B cell (primary cell): ENCODE measurements around the gene CERS6.

Source experiments
- CTCF ChIP-seq: fragments of 200-600 bp; IDR thresholded peaks from one replicate; pipeline ENCODE4 v1.8.0; 2022; ENCODE audit warnings: antibody characterized with exemption, mild to moderate bottlenecking
- EZH2 ChIP-seq: IDR thresholded peaks from 2 replicates; pipeline ENCODE4 v1.6.1; 2012; ENCODE audit warnings: borderline replicate concordance, low read depth, mild to moderate bottlenecking, moderate library complexity, low read length; ENCODE audit not compliant: insufficient read depth, poor library complexity, severe bottlenecking

- TF ChIP-seq EZH2 (no peak), CTCF (no peak)
Measured at GRCh38 chr2:168521053-168521741, 65.1 kb downstream of the CERS6 start.
